GM10266 (cell line): Measurements from ENCODE around the gene CERS5.

Experiments
- DNase-seq: peaks from one replicate; pipeline ENCODE4 v3.0.0; 2012; ENCODE audit errors: extremely low spot score
- CTCF ChIP-seq: IDR thresholded peaks from 2 replicates; pipeline ENCODE4 v1.5.1; 2012; ENCODE audit warnings: mild to moderate bottlenecking, low read depth; ENCODE audit not compliant: control insufficient read depth, insufficient read depth; ENCODE audit errors: missing control alignments

CERS5 gene

GRCh38 chr12:50187084-50187900, 20.1 kb upstream of the CERS5 start:
- DNase-seq, result peak; percentile 53
- no peak for TF ChIP-seq CTCF

- DNase-seq, result no peak
- TF ChIP-seq CTCF, result no peak
Observed at GRCh38 chr12:50186681-50187080, 19.5 kb upstream of the CERS5 start.

GRCh38 chr12:50185970-50186663, 18.9 kb upstream of the CERS5 start:
- no peak for TF ChIP-seq CTCF
- no peak for DNase-seq

- TF ChIP-seq CTCF, result no peak
- no peak for DNase-seq
Observed at GRCh38 chr12:50185301-50185895, 18.2 kb upstream of the CERS5 start.

- no peak for DNase-seq
- no peak for TF ChIP-seq CTCF
Observed at GRCh38 chr12:50184261-50184660, 17.1 kb upstream of the CERS5 start.

- no peak for TF ChIP-seq CTCF
- no peak for DNase-seq
Observed at GRCh38 chr12:50182461-50182860, 15.3 kb upstream of the CERS5 start.
